Renal cortex interstitium (tissue), 11 donors: ENCODE measurements around the gene NFRKB. TPM values are rescaled to one million over a fixed set of nuclear protein-coding genes. Genes with fewer than 3 reads are reported as not detected.
"Not testable (repeated sequence)": the region's sequence is repeated elsewhere in the genome, so short reads cannot be mapped to it uniquely, and the experiment has no call there.

Experiments used
- DNase-seq, 11 donors: peaks; one replicate each; pipeline ENCODE4 v3.0.0-alpha.2; 2013; ENCODE audit warnings: low read depth in 9 of 11, low spot score in 4 of 11; ENCODE audit errors: extremely low read depth in 1 of 11
- polyA plus RNA-seq, 3 donors: library from polyadenylated mRNA; unstranded; fragments of 120-200 nt; gene quantifications; one replicate each; pipeline ENCODE4 v1.2.1, GENCODE V29; 2013; ENCODE audit not compliant: insufficient read length in 3 of 3

The NFRKB gene
- polyA plus RNA-seq, 3 donors: 40.9 to 54.8 (median 47.5) TPM

DNA sequence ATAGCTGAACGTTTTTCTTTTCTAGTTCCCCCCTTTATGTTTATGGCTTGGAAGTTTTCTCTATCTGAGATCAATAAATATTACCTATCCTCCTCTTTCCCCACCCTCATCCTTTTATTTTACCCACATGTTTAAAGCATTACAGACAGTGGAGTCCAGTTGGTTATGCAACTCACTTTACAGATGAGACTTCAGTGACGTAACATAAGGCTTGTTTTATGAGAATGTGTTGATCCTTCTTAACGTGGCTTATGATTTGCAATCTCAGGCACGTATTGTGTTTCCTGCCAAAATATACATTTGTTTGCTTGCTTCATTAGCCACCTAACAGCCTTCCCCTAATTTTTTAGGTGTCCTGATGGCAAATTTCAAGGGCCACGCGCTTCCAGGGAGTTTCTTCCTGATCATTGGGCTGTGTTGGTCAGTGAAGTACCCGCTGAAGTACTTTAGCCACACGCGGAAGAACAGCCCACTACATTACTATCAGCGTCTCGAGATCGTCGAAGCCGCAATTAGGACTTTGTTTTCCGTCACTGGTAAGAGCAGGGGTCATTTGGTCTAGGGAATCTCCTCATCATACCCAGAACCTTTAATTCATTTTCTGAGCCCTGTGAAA lies 43.1 kb downstream of the NFRKB start:
- no peak for DNase-seq

DNA sequence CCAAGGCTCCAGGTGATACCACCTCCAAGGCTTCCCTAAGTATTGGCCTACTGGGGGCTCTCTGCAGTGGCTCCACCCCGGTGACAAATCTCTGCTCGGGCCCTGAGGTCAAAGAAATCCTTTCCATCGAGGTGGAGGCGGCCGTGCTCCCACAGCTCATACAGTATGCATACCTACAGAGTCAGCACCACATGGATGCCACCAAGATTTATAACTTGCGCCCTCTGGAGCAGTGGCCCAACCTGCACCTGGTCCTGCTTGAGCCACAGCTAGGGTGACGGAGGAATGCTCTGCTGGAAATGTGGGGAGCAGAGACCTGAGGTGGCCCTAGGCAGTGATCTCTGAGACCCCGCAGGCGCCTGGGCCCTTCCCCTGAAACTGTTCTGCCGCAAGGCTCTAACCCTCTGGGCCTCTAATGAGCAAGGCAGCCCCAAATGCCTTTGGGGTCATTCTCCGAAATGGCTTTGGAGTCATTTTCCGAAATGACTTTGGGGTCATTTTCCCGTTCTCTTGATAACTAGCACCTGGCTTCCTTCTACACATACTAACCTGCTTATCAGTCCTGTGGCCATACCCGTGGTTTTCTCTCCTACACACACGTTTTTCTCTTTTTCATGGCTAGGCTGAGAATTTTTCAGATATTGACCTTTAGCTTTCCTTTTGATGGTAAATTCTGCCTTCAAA lies 45.8 kb downstream of the NFRKB start:
- DNase-seq: no peak

- DNase-seq: not testable (repeated sequence)
Observed at GRCh38 chr11:129847361-129847760, 48.0 kb downstream of the NFRKB start.

GRCh38 chr11:129846508-129847335 lies 48.7 kb downstream of the NFRKB start:
- DNase-seq: no peak

Other genes with a start within 250 kb of the NFRKB start
- gene TMEM45B, start 79.7 kb downstream of the NFRKB start, polyA plus RNA-seq: 10 to 100 TPM; 15.3 to 19.8 (median 16.1) TPM
- 1 to 10 TPM; 9.1 to 10.0 (median 9.8) TPM for gene PRDM10, start 107.3 kb upstream of the NFRKB start, polyA plus RNA-seq
- 100 to 1,000 TPM; 443 to 484 (median 448) TPM for gene APLP2, start 174.3 kb upstream of the NFRKB start, polyA plus RNA-seq